COLO668 (cell line): Measurements from ENCODE around the gene CFAP57.
"Not testable (repeated sequence)": the region's sequence is repeated elsewhere in the genome, so short reads cannot be mapped to it uniquely, and the experiment has no call there.

ENCODE experiments used
- DNase-seq: peaks from one replicate; lab custom pipeline; 2025; ENCODE audit not compliant: unreplicated experiment; lab: John Stamatoyannopoulos, UW

The CFAP57 gene

GRCh38 chr1:43172527-43172972 is 420 bp downstream of the CFAP57 start:
- DNase-seq, result peak; percentile 95

- no peak for DNase-seq
Observed at GRCh38 chr1:43174873-43175272, 2.7 kb downstream of the CFAP57 start.

- no peak for DNase-seq
Observed at GRCh38 chr1:43177691-43178090, 5.6 kb downstream of the CFAP57 start.

GRCh38 chr1:43184388-43184787 is 12.3 kb downstream of the CFAP57 start:
- no peak for DNase-seq

- no peak for DNase-seq
Observed at GRCh38 chr1:43184995-43185394, 12.9 kb downstream of the CFAP57 start.

GRCh38 chr1:43188106-43188505 is 16.0 kb downstream of the CFAP57 start:
- no peak for DNase-seq

GRCh38 chr1:43194509-43194908 is 22.4 kb downstream of the CFAP57 start:
- DNase-seq, result no peak

- no peak for DNase-seq
Observed at GRCh38 chr1:43197343-43198127, 25.4 kb downstream of the CFAP57 start.

GRCh38 chr1:43199093-43199726 is 27.1 kb downstream of the CFAP57 start:
- no peak for DNase-seq

- DNase-seq, result no peak
Observed at GRCh38 chr1:43203859-43204258, 31.7 kb downstream of the CFAP57 start.

- no peak for DNase-seq
Observed at GRCh38 chr1:43204394-43204793, 32.3 kb downstream of the CFAP57 start.

- DNase-seq, result no peak
Observed at GRCh38 chr1:43205671-43206070, 33.5 kb downstream of the CFAP57 start.

- no peak for DNase-seq
Observed at GRCh38 chr1:43206600-43207228, 34.6 kb downstream of the CFAP57 start.

GRCh38 chr1:43207229-43207853 is 35.2 kb downstream of the CFAP57 start:
- DNase-seq, result no peak

GRCh38 chr1:43208277-43208676 is 36.1 kb downstream of the CFAP57 start:
- DNase-seq, result not testable (repeated sequence)

- DNase-seq, result no peak
Observed at GRCh38 chr1:43214501-43215444, 42.6 kb downstream of the CFAP57 start.

- no peak for DNase-seq
Observed at GRCh38 chr1:43217747-43218146, 45.6 kb downstream of the CFAP57 start.

- no peak for DNase-seq
Observed at GRCh38 chr1:43220905-43221778, 49.0 kb downstream of the CFAP57 start.

GRCh38 chr1:43221797-43222196 is 49.7 kb downstream of the CFAP57 start:
- DNase-seq, result no peak

- DNase-seq, result no peak
Observed at GRCh38 chr1:43222879-43223278, 50.7 kb downstream of the CFAP57 start.
